Measurements from ENCODE around the gene TTC39A. TPM values are rescaled to one million over a fixed set of nuclear protein-coding genes. Genes with fewer than 3 reads are reported as not detected.

TTC39A gene
- total and polyA plus RNA-seq, 2 of the 13 experiments (the other 11 are each of a cell fraction or from before 2014, with no cell fraction given) = 0.33 to 1.5 TPM

GRCh38 chr1:51297401-51298321, 32.7 kb downstream of the TTC39A start (continued):
- TF ChIP-seq HES4 (CRISPR knock-in tag; IDR thresholded peaks at IDR 0.05; ENCODE audit: borderline replicate concordance) (0 out of 2 replicates have a peak, but pooled peaks have one; percentile 22), NONO (IDR thresholded peaks at IDR 0.05) (no peak), NONO (CRISPR knock-in tag; conservative IDR thresholded peaks at IDR 0.05) (no peak), STAG1 (CRISPR knock-in tag; IDR thresholded peaks at IDR 0.05) (no peak), ZC3H4 (CRISPR knock-in tag; IDR thresholded peaks at IDR 0.05; ENCODE audit: borderline replicate concordance) (no peak), NFATC3 (CRISPR knock-in tag; IDR thresholded peaks at IDR 0.05) (no peak), TBX3 (IDR thresholded peaks at IDR 0.05; ENCODE audit: borderline replicate concordance) (no peak), MNT (IDR thresholded peaks at IDR 0.05) (peak; percentile 86)
